Keratinocyte (primary cell): Measurements from ENCODE around the gene FEM1A. TPM values are rescaled to one million over a fixed set of nuclear protein-coding genes. Genes with fewer than 3 reads are reported as not detected.
"Not testable (repeated sequence)": the region's sequence is repeated elsewhere in the genome, so short reads cannot be mapped to it uniquely, and the experiment has no call there.

Experiments
- DNase-seq: peaks from one replicate; pipeline ENCODE4 v3.0.0-alpha.2; 2011; ENCODE audit warnings: low read depth, missing footprints, low spot score
- FAIRE-seq: peaks from 2 replicates; lab custom pipeline; 2011; peaks lifted over from hg19 to GRCh38; lab: Jason Lieb, UNC
- H2AFZ ChIP-seq: 2 replicates; pipeline ENCODE4 v1.6.0; 2012; ENCODE audit warnings: low read length, control low read depth, inconsistent platforms; ENCODE audit not compliant: control insufficient read depth
- H3K27ac ChIP-seq: 2 replicates; pipeline ENCODE4 v1.5.1; 2011; ENCODE audit warnings: low read length; ENCODE audit not compliant: control insufficient read depth, insufficient read depth
- H3K27me3 ChIP-seq: 3 replicates; pipeline ENCODE4 v1.6.0; 2011; ENCODE audit warnings: low read length; ENCODE audit not compliant: control insufficient read depth, insufficient read depth; ENCODE audit errors: extremely low read depth
- H3K36me3 ChIP-seq, 2 experiments: 2 replicates in 1 of 2; 3 replicates in 1 of 2; pipeline ENCODE4 v1.5.1; 2011; ENCODE audit warnings: low read length in 2 of 2, mild to moderate bottlenecking in 1 of 2; ENCODE audit not compliant: control insufficient read depth in 2 of 2, insufficient read depth in 2 of 2; ENCODE audit errors: extremely low read depth in 1 of 2
- H3K4me1 ChIP-seq: 3 replicates; pipeline ENCODE4 v1.5.1; 2011; ENCODE audit warnings: low read length; ENCODE audit not compliant: control insufficient read depth, insufficient read depth; ENCODE audit errors: extremely low read depth
- H3K4me2 ChIP-seq: 3 replicates; pipeline ENCODE4 v1.6.0; 2011; ENCODE audit warnings: low read depth, low read length; ENCODE audit not compliant: control insufficient read depth, insufficient read depth; ENCODE audit errors: extremely low read depth
- H3K4me3 ChIP-seq, 3 experiments: fragments of 200-600 bp in 1 of 3; sonication (generic) in 1 of 3; 2 replicates in 2 of 3; 3 replicates in 1 of 3; pipeline ENCODE4 v1.5.1; 2011 to 2016; ENCODE audit warnings: low read length in 3 of 3, mild to moderate bottlenecking in 3 of 3, control low read depth in 2 of 3, inconsistent platforms in 1 of 3, low read depth in 1 of 3, mixed read lengths in 1 of 3, mixed run types in 1 of 3, moderate library complexity in 1 of 3; ENCODE audit not compliant: control insufficient read depth in 2 of 3, insufficient read depth in 2 of 3; ENCODE audit errors: extremely low read depth in 1 of 3
- H3K79me2 ChIP-seq: 2 replicates; pipeline ENCODE4 v1.6.0; 2012; ENCODE audit warnings: low read length; ENCODE audit not compliant: control insufficient read depth, insufficient read depth
- H3K9ac ChIP-seq: 3 replicates; pipeline ENCODE4 v1.6.0; 2011; ENCODE audit warnings: low read length; ENCODE audit not compliant: control insufficient read depth, insufficient read depth; ENCODE audit errors: extremely low read depth
- H3K9me1 ChIP-seq: 3 replicates; pipeline ENCODE4 v1.6.0; 2011; ENCODE audit warnings: low read length; ENCODE audit not compliant: control insufficient read depth, insufficient read depth; ENCODE audit errors: extremely low read depth
- H3K9me3 ChIP-seq: 2 replicates; pipeline ENCODE4 v1.5.1; 2012; ENCODE audit warnings: low read depth, low read length; ENCODE audit not compliant: control insufficient read depth
- H4K20me1 ChIP-seq: 3 replicates; pipeline ENCODE4 v1.6.0; 2011; ENCODE audit warnings: low read length; ENCODE audit not compliant: control insufficient read depth, insufficient read depth; ENCODE audit errors: extremely low read depth
- CTCF ChIP-seq, 3 experiments: IDR thresholded peaks in 1 of 3; conservative IDR thresholded peaks in 1 of 3; optimal IDR thresholded peaks in 1 of 3; 2 replicates in 2 of 3; 3 replicates in 1 of 3; pipeline versions ENCODE3 to v1.5.1; 2011; ENCODE audit warnings: low read length in 3 of 3, mild to moderate bottlenecking in 3 of 3, moderate library complexity in 2 of 3, control low read depth in 1 of 3, inconsistent platforms in 1 of 3; ENCODE audit not compliant: insufficient read depth in 2 of 3; ENCODE audit errors: extremely low read depth in 1 of 3
- EZH2 ChIP-seq: IDR thresholded peaks from one replicate; pipeline ENCODE4 v1.6.1; 2012; ENCODE audit warnings: inconsistent platforms, mild to moderate bottlenecking, low read length, moderate library complexity
- dilution Hi-C: fragments of 300-500 bp; cut with MboI; formaldehyde crosslinking; loops from one replicate; pipeline ENCODE4 v1.7.0; 2020; ENCODE audit warnings: low sequenced_read_pairs; ENCODE audit not compliant: extremely low pct_ligation_motif_present
- polyA plus RNA-seq, 5 experiments: library from polyadenylated mRNA; depleted of rRNA in 3 of 5; stranded (reverse) in 3 of 5; stranded (forward) in 1 of 5; unstranded in 1 of 5; fragments of >200 nt; gene quantifications; 1 replicate in 1 of 5; 2 replicates in 3 of 5; 3 replicates in 1 of 5; pipeline versions ENCODE4 v1.2.1 to v1.2.3, GENCODE V29; 2011 to 2012; ENCODE audit warnings: missing spikeins in 2 of 5, low read depth in 1 of 5, low replicate concordance in 1 of 5

Gene FEM1A
- polyA plus RNA-seq, 1 donor (not counting 4 experiments of a cell fraction or from before 2014, with no cell fraction given), result 3.5 TPM

DNA sequence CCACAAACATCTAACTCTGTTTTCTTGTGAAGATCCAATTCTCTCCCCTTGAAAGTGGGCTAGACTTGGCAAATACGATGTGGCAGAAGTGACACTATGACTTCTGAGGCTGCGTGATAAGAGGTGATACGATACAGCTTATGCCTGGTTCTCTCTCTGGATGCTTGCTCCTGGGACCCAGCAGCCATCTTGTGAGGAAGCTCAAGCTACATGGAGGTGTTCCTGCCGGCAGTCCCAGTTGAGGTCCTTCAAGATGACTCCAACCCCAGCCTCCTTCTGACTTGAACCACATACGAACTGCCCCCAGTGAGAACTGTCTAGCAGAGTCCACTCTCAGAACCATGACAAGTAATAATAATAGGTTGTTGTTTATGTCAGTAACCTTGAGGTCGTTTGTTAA is 10.7 kb upstream of the FEM1A start:
- no peak for TF ChIP-seq EZH2
- TF ChIP-seq CTCF (optimal IDR thresholded peaks at IDR 0.05 in 1 of 3, IDR thresholded peaks at IDR 0.05 in 1 of 3, conservative IDR thresholded peaks at IDR 0.05 in 1 of 3; ENCODE audit: extremely low read depth in 1 of 3, insufficient read depth in 2 of 3, low read length in 3 of 3), result no peak
- Histone ChIP-seq H3K36me3 (no peaks in the 10 kb centered on the region), H3K4me1 (no peaks in the 10 kb centered on the region), H3K79me2 (no peaks in the 10 kb centered on the region), H3K9me3 (no peaks in the 10 kb centered on the region), H3K4me3 (no peak overlapping the region), H4K20me1 (no peaks in the 10 kb centered on the region), H3K27ac (no peak overlapping the region), H3K4me2 (no peak overlapping the region), H2AFZ (no peak overlapping the region), H3K9ac (no peak overlapping the region), H3K27me3 (no peaks in the 10 kb centered on the region), H3K9me1 (no peaks in the 10 kb centered on the region)
- FAIRE-seq (no peak), DNase-seq (no peak)
- dilution Hi-C loops, result no loop called here

GRCh38 chr19:4781801-4782200 is 9.7 kb upstream of the FEM1A start:
- H3K4me3 ChIP-seq, result no peak overlapping the region
- DNase-seq (no peak), FAIRE-seq (no peak)
- no peak for TF ChIP-seq CTCF (optimal IDR thresholded peaks at IDR 0.05 in 1 of 3, IDR thresholded peaks at IDR 0.05 in 1 of 3, conservative IDR thresholded peaks at IDR 0.05 in 1 of 3; ENCODE audit: extremely low read depth in 1 of 3, insufficient read depth in 2 of 3, low read length in 3 of 3)
- TF ChIP-seq EZH2, result no peak
- no peaks in the 10 kb centered on the region for H3K79me2 ChIP-seq
- no peak overlapping the region for H2AFZ ChIP-seq
- H3K27me3 ChIP-seq, result no peaks in the 10 kb centered on the region
- H3K4me2 ChIP-seq, result no peak overlapping the region
- no peaks in the 10 kb centered on the region for H3K36me3 ChIP-seq
- no peak overlapping the region for H3K9ac ChIP-seq
- dilution Hi-C loops, result no loop called here
- H4K20me1 ChIP-seq, result no peaks in the 10 kb centered on the region
- H3K4me1 ChIP-seq, result no peaks in the 10 kb centered on the region
- no peak overlapping the region for H3K27ac ChIP-seq
- H3K9me3 ChIP-seq, result no peaks in the 10 kb centered on the region
- no peaks in the 10 kb centered on the region for H3K9me1 ChIP-seq

- H3K79me2 ChIP-seq, H3K9me3 ChIP-seq, H3K4me2 ChIP-seq, H4K20me1 ChIP-seq, H2AFZ ChIP-seq, H3K27ac ChIP-seq, H3K9ac ChIP-seq, H3K4me3 ChIP-seq, DNase-seq, H3K9me1 ChIP-seq, H3K4me1 ChIP-seq, H3K36me3 ChIP-seq, FAIRE-seq, dilution Hi-C loops, H3K27me3 ChIP-seq: not testable (repeated sequence)
Measured at GRCh38 chr19:4786412-4787016, 5.0 kb upstream of the FEM1A start.
